Measurements from ENCODE around the gene NFATC4.

DNA sequence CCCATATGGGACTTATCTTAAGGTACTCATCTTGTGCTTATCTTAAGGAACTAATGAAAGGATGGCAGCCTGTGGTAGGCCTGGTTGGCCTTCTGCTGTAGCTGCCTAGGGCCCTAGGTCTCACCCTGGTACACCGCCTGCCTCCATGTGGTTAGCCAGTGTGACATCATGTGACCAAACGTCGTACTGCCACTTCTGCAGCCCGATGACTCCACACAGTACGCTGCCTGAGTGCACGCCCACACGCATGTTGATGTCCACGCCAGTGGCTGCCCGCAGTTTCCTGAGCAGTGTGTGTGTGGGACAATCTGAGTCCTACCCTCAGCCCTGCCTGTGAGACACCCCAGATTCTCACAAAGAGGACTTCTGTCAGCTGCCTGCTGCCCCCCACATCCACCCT, 38.2 kb upstream of the NFATC4 start:
- TF ChIP-seq, protein P1, sequence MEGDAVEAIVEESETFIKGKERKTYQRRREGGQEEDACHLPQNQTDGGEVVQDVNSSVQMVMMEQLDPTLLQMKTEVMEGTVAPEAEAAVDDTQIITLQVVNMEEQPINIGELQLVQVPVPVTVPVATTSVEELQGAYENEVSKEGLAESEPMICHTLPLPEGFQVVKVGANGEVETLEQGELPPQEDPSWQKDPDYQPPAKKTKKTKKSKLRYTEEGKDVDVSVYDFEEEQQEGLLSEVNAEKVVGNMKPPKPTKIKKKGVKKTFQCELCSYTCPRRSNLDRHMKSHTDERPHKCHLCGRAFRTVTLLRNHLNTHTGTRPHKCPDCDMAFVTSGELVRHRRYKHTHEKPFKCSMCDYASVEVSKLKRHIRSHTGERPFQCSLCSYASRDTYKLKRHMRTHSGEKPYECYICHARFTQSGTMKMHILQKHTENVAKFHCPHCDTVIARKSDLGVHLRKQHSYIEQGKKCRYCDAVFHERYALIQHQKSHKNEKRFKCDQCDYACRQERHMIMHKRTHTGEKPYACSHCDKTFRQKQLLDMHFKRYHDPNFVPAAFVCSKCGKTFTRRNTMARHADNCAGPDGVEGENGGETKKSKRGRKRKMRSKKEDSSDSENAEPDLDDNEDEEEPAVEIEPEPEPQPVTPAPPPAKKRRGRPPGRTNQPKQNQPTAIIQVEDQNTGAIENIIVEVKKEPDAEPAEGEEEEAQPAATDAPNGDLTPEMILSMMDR (IDR thresholded peaks at IDR 0.05; ENCODE audit: borderline replicate concordance, extremely low read depth, low read length, poor library complexity, severe bottlenecking) = no peak
- no peak for TF ChIP-seq EZH2 (IDR thresholded peaks at IDR 0.05; ENCODE audit: borderline replicate concordance, low read depth, low read length, severe bottlenecking)

Data from DND-41 (cell line).